B cell (primary cell): Measurements from ENCODE around the gene SEC16B. TPM values are rescaled to one million over a fixed set of nuclear protein-coding genes. Genes with fewer than 3 reads are reported as not detected.

Source experiments
- ATAC-seq: fragments of 200-7000 bp; cut with Tn5 transposase; one replicate; pipeline ENCODE4 v1.10.0; 2021; ENCODE audit warnings: low read depth, mild to moderate bottlenecking, moderate number of reproducible peaks, moderate library complexity
- CTCF ChIA-PET: fragments of 350-600 bp; sonication (Branson Sonifier 250); formaldehyde crosslinking; loops from one replicate; lab custom pipeline; 2021; ENCODE audit warnings: antibody characterized with exemption, inconsistent platforms; lab: Charles Lee
- POLR2A ChIA-PET: fragments of 350-600 bp; sonication (Branson Sonifier 250); formaldehyde crosslinking; loops from one replicate; lab custom pipeline; 2021; ENCODE audit warnings: antibody characterized with exemption; lab: Charles Lee
- DNase-seq: peaks from one replicate; pipeline ENCODE4 v3.0.0; 2013
- H2AFZ ChIP-seq: 2 replicates; pipeline ENCODE4 v1.6.1; 2012; ENCODE audit warnings: mild to moderate bottlenecking, low read depth, low read length; ENCODE audit not compliant: insufficient read depth, poor library complexity, severe bottlenecking
- H3K27ac ChIP-seq, 2 donors: 1 replicate in 1 of 2; 2 replicates in 1 of 2; pipeline ENCODE4 v1.5.1; 2012 to 2013; ENCODE audit warnings: low read length in 2 of 2, mild to moderate bottlenecking in 2 of 2, moderate library complexity in 1 of 2
- H3K27me3 ChIP-seq, 4 experiments: fragments of 200-600 bp in 1 of 4; sonication (generic) in 1 of 4; replicated peaks in 1 of 4; 1 replicate in 2 of 4; 2 replicates in 2 of 4; pipeline versions ENCODE4 v1.6.1 to v1.7.0; 2013 to 2016; ENCODE audit warnings: low read length in 3 of 4, mild to moderate bottlenecking in 2 of 4, mixed read lengths in 1 of 4, moderate library complexity in 1 of 4; ENCODE audit not compliant: insufficient read depth in 4 of 4, control insufficient read depth in 3 of 4; ENCODE audit errors: control extremely low read depth in 1 of 4
- H3K36me3 ChIP-seq, 2 experiments: replicated peaks in 1 of 2; 1 replicate in 1 of 2; 2 replicates in 1 of 2; pipeline versions ENCODE4 v1.6.1 to v1.7.1; 2013; ENCODE audit warnings: low read length in 1 of 2; ENCODE audit not compliant: insufficient read depth in 2 of 2, control insufficient read depth in 1 of 2; ENCODE audit errors: control extremely low read depth in 1 of 2, extremely low read depth in 1 of 2
- H3K4me1 ChIP-seq, 2 donors: fragments of 200-600 bp in 1 of 2; sonication (generic) in 1 of 2; 1 replicate in 1 of 2; 2 replicates in 1 of 2; pipeline versions ENCODE4 v1.5.1 to v1.6.1; 2013 to 2017; ENCODE audit warnings: low read length in 2 of 2; ENCODE audit not compliant: control insufficient read depth in 2 of 2, insufficient read depth in 2 of 2
- H3K4me2 ChIP-seq: replicated peaks from 2 replicates; pipeline ENCODE3; 2012; ENCODE audit warnings: mild to moderate bottlenecking, low read depth, low read length; ENCODE audit not compliant: poor library complexity, severe bottlenecking
- H3K4me3 ChIP-seq, 5 experiments: fragments of 200-600 bp in 1 of 5; sonication (generic) in 1 of 5; 1 replicate in 3 of 5; 2 replicates in 2 of 5; pipeline versions ENCODE4 v1.5.1 to v1.7.0; 2011 to 2016; ENCODE audit warnings: low read length in 4 of 5, mild to moderate bottlenecking in 4 of 5, low read depth in 2 of 5, control low read depth in 1 of 5, moderate library complexity in 1 of 5; ENCODE audit not compliant: insufficient read depth in 1 of 5; ENCODE audit errors: control extremely low read depth in 1 of 5, extremely low read depth in 1 of 5
- H3K79me2 ChIP-seq: fragments of 200-600 bp; sonication (generic); one replicate; pipeline ENCODE4 v1.6.0; 2016; ENCODE audit warnings: low read length; ENCODE audit not compliant: control insufficient read depth, insufficient read depth
- H3K9ac ChIP-seq: fragments of 200-600 bp; sonication (generic); 2 replicates; pipeline ENCODE4 v1.6.1; 2017; ENCODE audit warnings: mild to moderate bottlenecking, low read length, moderate library complexity
- H3K9me3 ChIP-seq, 3 donors: one replicate each; pipeline versions ENCODE4 v1.6.1 to v1.7.1; 2013; ENCODE audit warnings: low read length in 2 of 3; ENCODE audit not compliant: control insufficient read depth in 2 of 3, insufficient read depth in 1 of 3; ENCODE audit errors: control extremely low read depth in 1 of 3
- H4K20me1 ChIP-seq: 2 replicates; pipeline ENCODE4 v1.6.0; 2012; ENCODE audit warnings: mild to moderate bottlenecking, low read length; ENCODE audit not compliant: insufficient read depth, control insufficient read depth, poor library complexity, severe bottlenecking
- H3K27ac Mint-ChIP-seq: one replicate; pipeline ENCODE4 v1.8.0; 2021; ENCODE audit warnings: mixed read lengths
- H3K27me3 Mint-ChIP-seq: one replicate; pipeline ENCODE4 v1.8.0; 2021; ENCODE audit warnings: mixed read lengths
- H3K4me1 Mint-ChIP-seq: one replicate; pipeline ENCODE4 v1.8.0; 2021; ENCODE audit warnings: mixed read lengths
- H3K4me3 Mint-ChIP-seq: one replicate; pipeline ENCODE4 v1.8.0; 2021; ENCODE audit warnings: mixed read lengths
- H3K9me3 Mint-ChIP-seq: one replicate; pipeline ENCODE4 v1.8.0; 2022; ENCODE audit warnings: mixed read lengths; ENCODE audit not compliant: insufficient read depth
- EZH2 ChIP-seq: IDR thresholded peaks from 2 replicates; pipeline ENCODE4 v1.6.1; 2012; ENCODE audit warnings: borderline replicate concordance, low read depth, mild to moderate bottlenecking, moderate library complexity, low read length; ENCODE audit not compliant: insufficient read depth, poor library complexity, severe bottlenecking
- WGBS: methylation state at CpG from one replicate; pipeline ENCODE4 v1.1.5; 2013; ENCODE audit warnings: missing lambda C conversion rate; ENCODE audit not compliant: insufficient coverage; 5-methylcytosine and 5-hydroxymethylcytosine counted together
- intact Hi-C: fragments of 100-400 bp; cut with micrococcal nuclease; formaldehyde crosslinking; loops from one replicate; pipeline ENCODE4 v1.10.0; 2022
- polyA plus RNA-seq: library from polyadenylated mRNA; depleted of rRNA; stranded (reverse); fragments of >200 nt; gene quantifications from 2 replicates; pipeline ENCODE4 v1.2.3, GENCODE V29; 2012
- total RNA-seq, 2 donors: library from RNA; stranded (reverse); fragments of 120-200 nt in 1 of 2; gene quantifications; 1 replicate in 1 of 2; 2 replicates in 1 of 2; pipeline versions ENCODE4 v1.2.3 to v1.2.4, GENCODE V29; 2013 to 2022
- TF ChIP-seq, protein P1 (sequence below): fragments of 200-600 bp; IDR thresholded peaks from one replicate; pipeline ENCODE4 v1.8.0; 2022; ENCODE audit warnings: antibody characterized with exemption, mild to moderate bottlenecking

SEC16B gene
- total and polyA plus RNA-seq, 2 donors (not counting 1 experiment from before 2014, with no cell fraction given): 0.03 to 0.10 TPM

DNA sequence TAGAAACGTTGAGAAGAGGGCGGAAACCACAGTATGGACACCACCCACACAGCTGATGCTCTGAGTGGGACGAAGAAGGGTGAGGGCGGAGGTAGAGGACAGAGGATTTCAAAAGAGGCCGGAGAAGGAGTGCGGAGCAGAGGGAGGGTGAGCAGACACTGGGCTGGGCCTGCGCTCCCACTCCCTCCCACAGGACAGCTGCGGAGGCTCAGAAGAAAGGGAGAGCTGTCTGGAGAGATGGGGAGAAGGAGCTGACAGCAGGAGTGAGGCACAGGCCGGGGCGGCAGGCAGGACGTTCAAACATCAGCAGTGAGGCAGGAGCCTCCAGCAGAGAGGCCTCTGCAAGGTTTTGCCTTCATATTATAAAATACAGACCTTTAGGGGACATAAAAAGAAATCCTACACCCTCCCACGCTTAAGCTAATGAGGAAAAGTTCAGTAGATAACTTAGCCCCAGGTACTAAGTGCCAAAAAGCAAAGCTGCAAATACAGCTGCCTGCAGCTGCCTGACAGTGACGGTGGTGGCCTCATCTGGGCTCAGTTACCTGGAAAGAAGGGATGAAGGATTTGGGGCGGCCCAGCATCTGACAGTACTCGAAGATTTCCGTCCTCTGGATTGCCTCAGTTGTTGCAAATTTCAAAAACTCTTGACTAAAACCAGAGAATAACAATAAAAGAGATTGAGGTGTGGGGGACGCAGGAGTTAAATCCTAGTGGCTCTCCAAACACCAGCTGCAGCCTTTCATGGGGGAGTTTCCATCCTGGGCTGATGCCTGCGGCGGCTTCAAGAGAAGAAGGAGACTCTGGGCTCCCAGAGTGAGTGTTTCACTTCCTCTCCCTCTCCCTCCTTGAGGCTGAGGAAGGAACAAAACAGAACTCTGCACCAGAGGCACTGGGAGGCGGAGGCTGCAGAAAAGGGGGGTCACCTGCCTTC is 25.6 kb downstream of the SEC16B start:
- no peaks in the 10 kb centered on the region for H4K20me1 ChIP-seq
- WGBS: 78% methylated on average over 5 of the region's 20 CpGs
- peaks cover 6% of the 10 kb centered on the region for H3K27me3 Mint-ChIP-seq
- H3K9me3 Mint-ChIP-seq: no peaks in the 10 kb centered on the region
- intact Hi-C loops: no loop called here
- ATAC-seq (no peak), DNase-seq (no peak)
- H3K27me3 ChIP-seq: no peaks in the 10 kb centered on the region
- H3K27ac Mint-ChIP-seq: no peak overlapping the region
- TF ChIP-seq, protein P1, sequence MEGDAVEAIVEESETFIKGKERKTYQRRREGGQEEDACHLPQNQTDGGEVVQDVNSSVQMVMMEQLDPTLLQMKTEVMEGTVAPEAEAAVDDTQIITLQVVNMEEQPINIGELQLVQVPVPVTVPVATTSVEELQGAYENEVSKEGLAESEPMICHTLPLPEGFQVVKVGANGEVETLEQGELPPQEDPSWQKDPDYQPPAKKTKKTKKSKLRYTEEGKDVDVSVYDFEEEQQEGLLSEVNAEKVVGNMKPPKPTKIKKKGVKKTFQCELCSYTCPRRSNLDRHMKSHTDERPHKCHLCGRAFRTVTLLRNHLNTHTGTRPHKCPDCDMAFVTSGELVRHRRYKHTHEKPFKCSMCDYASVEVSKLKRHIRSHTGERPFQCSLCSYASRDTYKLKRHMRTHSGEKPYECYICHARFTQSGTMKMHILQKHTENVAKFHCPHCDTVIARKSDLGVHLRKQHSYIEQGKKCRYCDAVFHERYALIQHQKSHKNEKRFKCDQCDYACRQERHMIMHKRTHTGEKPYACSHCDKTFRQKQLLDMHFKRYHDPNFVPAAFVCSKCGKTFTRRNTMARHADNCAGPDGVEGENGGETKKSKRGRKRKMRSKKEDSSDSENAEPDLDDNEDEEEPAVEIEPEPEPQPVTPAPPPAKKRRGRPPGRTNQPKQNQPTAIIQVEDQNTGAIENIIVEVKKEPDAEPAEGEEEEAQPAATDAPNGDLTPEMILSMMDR: no peak
- no peak for TF ChIP-seq EZH2
- no peak overlapping the region for H3K4me3 Mint-ChIP-seq
- no peak overlapping the region for H3K4me2 ChIP-seq
- CTCF ChIA-PET: interaction anchor here (0.9 to 2.5 kb wide), 2 partner anchors 10 to 21 kb away, joined by 3 to 9 read pairs; no protein-coding TSS in a partner anchor
- POLR2A ChIA-PET: no interaction called here
- no peaks in the 10 kb centered on the region for H3K36me3 ChIP-seq
- H2AFZ ChIP-seq: no peak overlapping the region
- no peaks in the 10 kb centered on the region for H3K9me3 ChIP-seq
- H3K4me1 Mint-ChIP-seq: no peaks in the 10 kb centered on the region
- no peaks in the 10 kb centered on the region for H3K4me1 ChIP-seq
- no peak overlapping the region for H3K9ac ChIP-seq
- H3K4me3 ChIP-seq: no peak overlapping the region
- H3K79me2 ChIP-seq: no peaks in the 10 kb centered on the region
- no peak overlapping the region for H3K27ac ChIP-seq

DNA sequence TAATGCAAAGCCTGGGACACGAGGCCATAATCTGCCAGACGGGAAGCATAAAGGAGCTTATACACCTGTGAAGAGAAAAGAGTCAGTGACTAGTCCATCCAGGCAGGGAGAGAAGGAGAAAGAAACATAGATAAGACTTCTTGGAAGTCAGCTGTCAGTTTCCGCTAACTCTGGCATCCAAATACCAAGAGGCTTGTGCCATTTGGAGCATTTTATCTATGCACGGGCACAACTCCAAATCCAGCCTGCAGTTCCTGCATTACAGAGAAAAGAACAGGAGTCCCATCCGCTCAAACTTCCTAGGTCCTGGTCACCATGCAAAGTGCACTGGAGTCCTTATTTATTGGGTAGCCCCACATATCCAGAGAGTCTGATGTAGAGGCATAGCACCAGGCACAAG is 27.9 kb downstream of the SEC16B start:
- H3K9ac ChIP-seq: no peak overlapping the region
- H4K20me1 ChIP-seq: no peaks in the 10 kb centered on the region
- H2AFZ ChIP-seq: no peak overlapping the region
- no peaks in the 10 kb centered on the region for H3K4me1 ChIP-seq
- ChIA-PET POLR2A (no interaction called here), CTCF (no interaction called here)
- 98% methylated on average over 5 of the region's 5 CpGs for WGBS
- Mint-ChIP-seq H3K4me3 (no peak overlapping the region), H3K4me1 (no peaks in the 10 kb centered on the region), H3K9me3 (no peaks in the 10 kb centered on the region), H3K27ac (no peak overlapping the region), H3K27me3 (peaks cover 4% of the 10 kb centered on the region)
- H3K27ac ChIP-seq: no peak overlapping the region
- DNase-seq (no peak), ATAC-seq (no peak)
- H3K36me3 ChIP-seq: no peaks in the 10 kb centered on the region
- TF ChIP-seq, protein P1: no peak
- TF ChIP-seq EZH2: no peak
- H3K4me3 ChIP-seq: no peak overlapping the region
- no peaks in the 10 kb centered on the region for H3K79me2 ChIP-seq
- no peaks in the 10 kb centered on the region for H3K9me3 ChIP-seq
- intact Hi-C loops: no loop called here
- no peaks in the 10 kb centered on the region for H3K27me3 ChIP-seq
- H3K4me2 ChIP-seq: no peak overlapping the region
